ENCODE data around the gene CCDC177. TPM values are rescaled to one million over a fixed set of nuclear protein-coding genes. Genes with fewer than 3 reads are reported as not detected.

CCDC177 gene
- total and polyA plus RNA-seq, 9 of the 15 experiments (the other 6 are each of a cell fraction or from before 2014, with no cell fraction given): not detected

DNA sequence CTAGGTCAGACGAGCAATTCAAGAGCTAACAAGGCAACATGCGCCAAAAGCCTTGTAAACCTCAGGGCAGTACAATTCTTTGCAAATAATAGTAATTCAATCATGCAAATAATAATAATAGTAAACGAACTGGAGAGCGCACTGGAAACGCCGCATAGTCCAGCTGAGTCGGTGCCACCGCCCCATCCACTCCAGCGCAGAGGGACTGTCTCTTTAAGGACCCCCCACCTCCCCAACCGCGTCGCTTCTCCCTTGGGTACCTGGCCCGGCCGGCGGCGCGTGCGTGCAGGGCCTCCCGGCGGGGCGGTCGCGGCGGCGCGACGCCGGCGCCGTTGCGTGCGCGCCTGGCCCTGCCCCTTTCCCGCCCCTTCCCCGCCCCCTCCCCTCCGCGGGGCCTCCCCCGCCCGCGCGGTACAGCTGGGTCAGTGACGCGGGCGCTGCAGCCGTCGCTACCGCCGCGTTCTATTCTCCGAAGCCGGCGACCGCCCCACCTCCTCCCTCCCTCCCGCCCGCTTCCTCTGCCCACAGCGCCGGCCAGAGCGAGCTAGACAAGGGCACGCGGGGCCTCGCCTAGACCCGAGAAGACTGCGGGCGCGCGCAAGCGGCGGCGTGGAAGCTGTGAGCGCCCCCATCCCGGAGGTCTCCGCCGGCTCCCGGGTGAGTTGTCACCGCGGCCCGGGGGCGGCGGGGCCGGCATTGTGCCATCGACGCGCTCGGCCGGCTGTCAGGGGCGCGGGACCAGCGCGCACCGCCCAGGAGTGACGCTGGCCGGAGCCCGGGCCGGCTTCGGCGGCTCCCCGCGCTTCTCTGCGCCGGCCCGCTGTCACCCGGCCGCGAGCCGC, 36.7 kb upstream of the CCDC177 start, which contains the start of gene SUSD6 (continued):
- TF ChIP-seq, protein P1, sequence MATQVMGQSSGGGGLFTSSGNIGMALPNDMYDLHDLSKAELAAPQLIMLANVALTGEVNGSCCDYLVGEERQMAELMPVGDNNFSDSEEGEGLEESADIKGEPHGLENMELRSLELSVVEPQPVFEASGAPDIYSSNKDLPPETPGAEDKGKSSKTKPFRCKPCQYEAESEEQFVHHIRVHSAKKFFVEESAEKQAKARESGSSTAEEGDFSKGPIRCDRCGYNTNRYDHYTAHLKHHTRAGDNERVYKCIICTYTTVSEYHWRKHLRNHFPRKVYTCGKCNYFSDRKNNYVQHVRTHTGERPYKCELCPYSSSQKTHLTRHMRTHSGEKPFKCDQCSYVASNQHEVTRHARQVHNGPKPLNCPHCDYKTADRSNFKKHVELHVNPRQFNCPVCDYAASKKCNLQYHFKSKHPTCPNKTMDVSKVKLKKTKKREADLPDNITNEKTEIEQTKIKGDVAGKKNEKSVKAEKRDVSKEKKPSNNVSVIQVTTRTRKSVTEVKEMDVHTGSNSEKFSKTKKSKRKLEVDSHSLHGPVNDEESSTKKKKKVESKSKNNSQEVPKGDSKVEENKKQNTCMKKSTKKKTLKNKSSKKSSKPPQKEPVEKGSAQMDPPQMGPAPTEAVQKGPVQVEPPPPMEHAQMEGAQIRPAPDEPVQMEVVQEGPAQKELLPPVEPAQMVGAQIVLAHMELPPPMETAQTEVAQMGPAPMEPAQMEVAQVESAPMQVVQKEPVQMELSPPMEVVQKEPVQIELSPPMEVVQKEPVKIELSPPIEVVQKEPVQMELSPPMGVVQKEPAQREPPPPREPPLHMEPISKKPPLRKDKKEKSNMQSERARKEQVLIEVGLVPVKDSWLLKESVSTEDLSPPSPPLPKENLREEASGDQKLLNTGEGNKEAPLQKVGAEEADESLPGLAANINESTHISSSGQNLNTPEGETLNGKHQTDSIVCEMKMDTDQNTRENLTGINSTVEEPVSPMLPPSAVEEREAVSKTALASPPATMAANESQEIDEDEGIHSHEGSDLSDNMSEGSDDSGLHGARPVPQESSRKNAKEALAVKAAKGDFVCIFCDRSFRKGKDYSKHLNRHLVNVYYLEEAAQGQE (IDR thresholded peaks at IDR 0.05; ENCODE audit: borderline replicate concordance): no peak
- TF ChIP-seq, protein P1 (CRISPR knock-in tag; IDR thresholded peaks at IDR 0.05; ENCODE audit: low read depth): no peak
- TF ChIP-seq RBM22 (IDR thresholded peaks at IDR 0.05; ENCODE audit: low read depth, low read length, poor library complexity, severe bottlenecking) (no peak), LARP7 (IDR thresholded peaks at IDR 0.05) (no peak), NR2C1 (IDR thresholded peaks at IDR 0.05) (no peak), NR2C1 (tag; IDR thresholded peaks at IDR 0.05) (no peak), CBFA2T3 (IDR thresholded peaks at IDR 0.05) (no peak), CSDE1 (IDR thresholded peaks at IDR 0.05) (no peak), MYBL2 (IDR thresholded peaks at IDR 0.05; ENCODE audit: low read depth) (no peak), MYBL2 (CRISPR knock-in tag; IDR thresholded peaks at IDR 0.05; ENCODE audit: borderline replicate concordance) (no peak), E2F8 (IDR thresholded peaks at IDR 0.05; ENCODE audit: low read depth, partially characterized antibody) (no peak), USF2 (CRISPR knock-in tag; IDR thresholded peaks at IDR 0.05) (no peak)
- TF ChIP-seq, protein P2, sequence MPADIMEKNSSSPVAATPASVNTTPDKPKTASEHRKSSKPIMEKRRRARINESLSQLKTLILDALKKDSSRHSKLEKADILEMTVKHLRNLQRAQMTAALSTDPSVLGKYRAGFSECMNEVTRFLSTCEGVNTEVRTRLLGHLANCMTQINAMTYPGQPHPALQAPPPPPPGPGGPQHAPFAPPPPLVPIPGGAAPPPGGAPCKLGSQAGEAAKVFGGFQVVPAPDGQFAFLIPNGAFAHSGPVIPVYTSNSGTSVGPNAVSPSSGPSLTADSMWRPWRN (IDR thresholded peaks at IDR 0.05; ENCODE audit: low read depth): no peak
